GM18858 (cell line): Measurements from ENCODE around the gene ARHGAP12.

Experiments
- ATAC-seq: cut with Tn5 transposase; IDR thresholded peaks from one replicate; pipeline ENCODE4 v1.9.1; 2021; ENCODE audit not compliant: unreplicated experiment

ARHGAP12 gene

GRCh38 chr10:31885971-31886370, 42.7 kb downstream of the ARHGAP12 start:
- no peak for ATAC-seq

GRCh38 chr10:31884386-31884785, 44.2 kb downstream of the ARHGAP12 start:
- ATAC-seq: no peak

DNA sequence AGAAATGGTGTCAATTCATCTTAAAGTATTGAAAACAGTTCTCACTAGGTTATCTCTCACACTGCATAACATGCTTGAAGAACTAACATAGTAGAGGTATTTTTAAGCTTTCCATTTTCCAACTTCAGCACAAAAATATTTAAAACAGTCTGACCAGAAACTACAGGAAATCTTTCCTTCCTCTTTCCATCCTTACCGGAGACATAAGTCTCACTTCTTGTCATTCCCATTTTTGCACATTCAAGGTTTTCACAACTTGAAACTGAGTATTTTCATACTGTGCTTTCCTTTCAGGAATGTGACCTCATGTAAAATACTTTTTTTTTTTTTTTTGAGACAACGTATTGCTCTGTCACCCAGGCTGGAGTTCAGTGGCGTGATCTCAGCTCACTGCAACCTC, 45.2 kb downstream of the ARHGAP12 start:
- ATAC-seq: no peak

DNA sequence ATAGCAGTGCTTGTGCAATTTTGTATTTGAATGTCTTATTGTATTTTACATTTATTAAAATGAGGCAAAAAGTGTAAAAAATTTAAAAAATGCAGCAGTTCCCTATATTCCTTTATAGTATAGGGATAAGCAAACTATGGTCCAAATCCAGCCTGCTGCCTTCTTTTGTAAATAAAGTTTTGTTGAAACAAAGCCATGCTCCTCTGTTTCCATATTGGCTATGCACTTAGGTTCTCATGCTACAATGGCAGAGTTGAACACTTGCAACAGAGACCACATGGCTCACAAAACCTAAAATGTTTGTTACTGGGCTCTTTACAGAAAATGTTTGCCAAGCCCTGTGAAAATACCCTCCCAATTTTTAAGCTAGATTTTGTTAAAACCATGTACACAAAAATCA, 50.1 kb downstream of the ARHGAP12 start:
- ATAC-seq: no peak

DNA sequence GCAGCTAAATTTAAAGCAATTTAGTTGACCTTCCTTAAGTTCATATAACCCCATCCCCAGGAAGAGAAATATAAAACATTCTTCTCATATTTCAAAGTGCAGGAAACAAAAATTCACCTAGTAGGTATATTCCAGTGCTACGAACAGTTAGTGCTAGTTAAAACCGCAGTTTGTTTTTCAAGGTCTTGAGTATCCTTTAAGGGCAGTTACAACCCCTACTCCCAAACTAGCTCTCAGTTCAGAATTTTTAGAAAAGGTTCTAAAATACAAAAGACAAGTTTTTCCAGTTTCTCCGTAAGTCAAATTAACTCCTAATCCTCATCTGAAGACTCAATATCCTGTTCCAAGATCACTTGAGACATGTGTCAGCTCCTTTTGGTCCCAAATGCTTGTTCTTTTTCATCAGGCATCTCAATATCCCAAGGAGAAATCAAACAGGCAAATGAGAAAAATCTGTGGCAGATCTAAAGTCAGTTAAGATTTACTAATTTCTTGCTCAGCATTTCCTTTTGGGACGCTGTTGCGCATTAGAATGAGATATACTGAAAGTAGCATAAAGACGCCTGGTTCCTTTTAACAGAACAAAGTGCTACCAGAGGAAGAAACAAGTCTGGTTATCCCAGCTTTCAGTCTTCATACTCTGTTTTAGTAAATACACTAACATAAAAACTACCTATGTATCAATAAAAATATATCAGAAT, 51.8 kb downstream of the ARHGAP12 start:
- ATAC-seq: no peak

GRCh38 chr10:31875608-31876007, 53.0 kb downstream of the ARHGAP12 start:
- ATAC-seq: no peak

GRCh38 chr10:31873724-31874123, 54.9 kb downstream of the ARHGAP12 start:
- no peak for ATAC-seq

- no peak for ATAC-seq
Observed at GRCh38 chr10:31871266-31872065, 57.2 kb downstream of the ARHGAP12 start.

DNA sequence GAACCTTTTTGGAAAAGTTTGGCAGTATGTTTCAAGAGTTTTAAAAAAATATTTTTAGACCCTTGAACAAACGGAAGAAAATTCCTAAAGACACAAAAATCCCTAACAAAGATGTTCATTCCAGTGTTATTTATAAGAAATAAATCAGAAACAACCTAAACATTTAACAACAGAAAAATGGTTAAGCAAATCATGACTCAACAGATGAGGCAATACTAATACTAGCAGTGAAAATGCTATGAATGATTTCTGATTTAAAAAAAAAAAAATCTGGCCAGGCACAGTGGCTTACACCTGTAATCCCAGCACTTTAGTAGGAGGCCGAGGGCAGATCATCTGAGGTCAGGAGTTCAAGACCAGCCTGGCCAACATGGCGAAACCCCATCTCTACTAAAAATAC, 61.0 kb downstream of the ARHGAP12 start:
- no peak for ATAC-seq

DNA sequence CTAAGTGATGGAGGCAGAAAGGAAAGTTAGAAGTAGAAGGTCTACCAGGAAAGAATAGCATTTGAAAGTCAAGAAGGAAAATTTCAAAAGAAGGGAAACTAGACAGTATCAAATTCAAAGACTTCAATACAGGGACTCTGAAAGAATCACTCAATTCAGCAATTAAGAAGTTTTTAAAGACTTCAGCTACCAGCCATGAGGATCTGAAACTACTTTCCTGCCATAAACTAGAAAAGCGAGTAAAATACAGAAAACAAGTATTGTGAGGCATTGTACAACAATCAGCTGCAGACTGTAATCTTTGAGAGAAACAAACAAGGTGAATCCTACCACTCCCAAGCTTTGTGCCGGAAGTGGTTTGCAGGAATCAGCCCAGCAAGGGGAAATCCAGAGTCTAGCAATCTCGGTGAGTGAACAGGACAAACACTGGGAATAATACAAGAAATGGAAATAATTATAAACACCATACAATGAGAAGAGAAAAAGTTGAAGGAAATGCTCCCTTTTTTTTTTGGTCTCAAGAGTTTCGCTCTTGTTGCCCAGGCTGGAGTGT, 62.4 kb downstream of the ARHGAP12 start:
- no peak for ATAC-seq

- no peak for ATAC-seq
Observed at GRCh38 chr10:31864834-31865518, 63.7 kb downstream of the ARHGAP12 start.

- ATAC-seq: no peak
Observed at GRCh38 chr10:31855033-31855432, 73.6 kb downstream of the ARHGAP12 start.

DNA sequence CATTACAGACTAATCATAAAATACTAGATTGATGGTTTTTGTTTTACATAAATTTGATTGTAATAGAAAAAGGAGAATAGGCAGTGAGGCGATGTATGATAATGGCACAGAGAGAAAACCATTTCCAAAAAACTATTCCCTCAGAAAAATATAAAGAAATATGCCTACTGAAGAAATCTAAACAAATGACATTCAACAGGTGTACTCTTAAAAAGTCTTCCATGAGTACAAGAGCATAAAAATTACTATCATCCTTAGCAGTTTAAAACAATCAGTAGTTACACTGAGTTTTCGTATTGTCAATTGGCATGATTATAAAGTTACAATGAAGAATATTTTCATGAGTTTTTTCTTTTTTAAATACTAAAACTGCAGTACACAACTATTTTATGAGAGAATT, 75.0 kb downstream of the ARHGAP12 start:
- no peak for ATAC-seq

DNA sequence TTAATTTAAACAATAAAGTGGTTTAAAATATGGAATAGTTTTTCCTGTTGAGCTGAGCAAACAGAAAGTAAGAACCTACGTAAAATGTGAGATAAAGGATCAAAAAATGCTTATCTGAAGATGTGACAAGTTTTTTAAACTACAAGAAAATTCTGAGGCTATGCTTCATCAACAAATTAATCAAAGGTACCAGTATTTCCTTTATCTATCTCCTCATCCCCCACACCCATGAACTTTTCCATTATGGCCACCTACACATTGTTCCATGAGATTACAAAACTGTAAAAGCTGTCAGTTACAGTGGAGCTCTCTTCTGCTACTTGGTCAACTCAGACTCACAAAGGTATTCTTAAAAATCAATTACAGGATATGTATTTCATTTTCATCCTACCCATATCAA, 77.4 kb downstream of the ARHGAP12 start:
- ATAC-seq: no peak

DNA sequence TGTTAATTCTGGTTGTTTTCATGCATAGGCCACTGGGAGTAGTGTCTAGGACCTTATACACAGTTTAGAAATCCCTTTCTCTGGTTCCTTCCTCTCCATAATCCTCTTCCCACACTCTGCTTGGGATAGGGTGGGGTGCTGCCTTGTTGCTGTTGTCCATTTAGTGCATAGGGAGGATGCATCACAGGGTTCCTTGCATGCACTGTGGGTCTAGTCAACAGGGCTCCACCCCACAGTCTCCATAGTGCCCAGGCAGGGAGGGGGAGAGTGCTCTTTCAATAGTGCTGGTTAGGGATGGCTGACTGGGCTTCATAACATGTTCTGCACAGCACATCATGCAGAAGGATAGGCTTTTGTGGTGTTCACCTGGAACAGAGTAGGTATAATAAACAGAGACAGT, 81.1 kb downstream of the ARHGAP12 start:
- no peak for ATAC-seq

DNA sequence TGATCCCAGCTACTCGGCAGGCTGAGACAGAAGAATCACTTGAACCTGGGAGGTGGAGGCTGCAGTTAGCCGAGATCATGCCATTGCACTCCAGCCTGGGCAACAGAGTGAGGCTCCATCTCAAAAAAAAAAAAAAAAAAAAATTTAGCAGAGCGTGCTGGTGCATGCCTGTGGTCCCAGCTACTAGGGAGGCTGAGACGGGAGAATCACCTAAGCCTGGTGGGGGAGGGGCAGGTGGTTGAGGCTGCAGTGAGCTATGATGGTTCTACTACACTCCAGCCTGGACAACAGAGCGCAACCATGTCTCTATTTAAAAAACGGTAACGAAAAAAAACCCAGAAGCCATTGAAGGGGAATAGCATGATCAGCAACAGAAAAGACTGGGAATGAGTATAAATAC, 89.9 kb downstream of the ARHGAP12 start:
- ATAC-seq: no peak

- ATAC-seq: no peak
Observed at GRCh38 chr10:31838065-31838464, 90.6 kb downstream of the ARHGAP12 start.

DNA sequence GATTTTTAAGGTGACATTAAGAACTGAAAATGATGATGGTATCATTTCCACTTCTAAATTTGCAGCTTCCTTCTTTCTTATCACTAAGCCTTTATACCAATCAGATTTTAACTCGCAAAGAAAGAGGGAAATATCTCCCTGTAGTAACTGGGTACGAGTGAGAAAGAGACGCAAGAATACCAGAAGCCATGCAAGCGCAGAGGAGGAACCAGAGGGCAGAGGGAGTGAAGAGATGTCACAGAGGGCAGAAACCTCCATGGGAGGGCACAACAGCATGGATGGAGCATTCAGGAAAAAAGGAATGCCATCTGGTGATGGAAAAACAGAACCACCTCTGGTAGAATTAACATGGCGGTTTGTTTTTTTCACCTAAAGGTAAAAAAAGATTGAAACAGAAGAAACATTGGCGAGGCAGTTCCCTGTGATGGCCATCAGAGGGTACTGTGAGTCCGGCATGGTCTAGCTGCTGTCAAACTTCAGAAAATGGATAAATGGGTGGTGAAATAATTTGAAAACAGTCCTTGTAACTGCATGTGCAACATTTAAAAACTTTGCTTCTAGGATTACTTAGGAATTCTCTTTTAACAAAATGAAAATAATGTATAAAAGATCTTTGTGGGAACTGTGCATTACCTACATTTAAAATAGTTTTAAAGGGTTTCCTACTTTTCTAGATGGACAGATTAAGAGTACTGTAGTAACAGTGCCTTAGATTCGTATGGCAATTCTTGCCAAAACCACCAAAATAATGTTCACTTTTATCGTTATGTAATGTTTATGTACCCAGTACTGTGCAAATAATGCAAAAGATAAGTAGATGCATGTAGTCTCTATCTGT, 91.8 kb downstream of the ARHGAP12 start:
- ATAC-seq: no peak

DNA sequence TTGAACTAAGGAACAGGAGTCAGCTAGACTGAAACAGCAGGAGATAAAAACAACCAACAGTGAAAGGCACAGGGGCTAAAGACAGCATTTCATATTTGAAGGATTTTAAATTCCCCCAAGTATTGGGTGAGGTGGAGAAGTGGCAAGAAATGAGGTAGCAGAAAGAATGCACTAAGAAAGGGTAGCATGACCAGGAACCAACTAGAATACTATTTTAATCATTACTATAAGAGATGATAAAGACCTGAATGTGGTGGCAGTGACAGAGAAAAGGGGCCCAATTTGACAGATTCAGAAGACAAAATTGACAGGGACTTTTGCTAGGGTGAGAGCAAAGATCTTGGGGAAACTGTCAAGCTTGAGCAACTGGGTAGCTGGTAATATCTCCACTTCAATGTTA, 94.9 kb downstream of the ARHGAP12 start:
- ATAC-seq: no peak

- no peak for ATAC-seq
Observed at GRCh38 chr10:31832261-31832660, 96.4 kb downstream of the ARHGAP12 start.

DNA sequence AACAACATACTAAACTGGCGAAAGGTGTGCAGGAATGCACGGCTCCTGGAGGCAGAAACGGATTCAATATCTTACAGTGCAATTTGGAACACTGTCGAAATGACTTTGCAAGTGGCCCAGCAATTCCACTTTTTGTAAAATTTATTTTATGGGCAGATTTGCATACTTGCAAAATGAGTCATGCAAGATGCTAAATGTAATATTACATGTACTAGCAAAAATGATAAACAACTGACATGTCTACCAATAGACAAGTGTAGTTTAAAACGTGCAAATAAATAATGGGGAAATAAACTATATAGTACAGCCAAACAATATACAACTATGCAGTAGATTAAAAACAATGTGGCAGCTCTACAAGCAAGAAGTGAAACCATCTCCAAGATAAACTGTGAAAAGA, 97.7 kb downstream of the ARHGAP12 start:
- ATAC-seq: no peak
